NT2/D1 (cell line): ENCODE results near the gene ITGA2B.

Experiments used
- SUZ12 ChIP-seq: IDR thresholded peaks from 2 replicates; pipeline ENCODE4 v1.6.1; 2011; ENCODE audit not compliant: insufficient read length, insufficient read depth; ENCODE audit errors: extremely low read depth
- YY1 ChIP-seq: IDR thresholded peaks from 2 replicates; pipeline ENCODE4 v1.6.1; 2011; ENCODE audit not compliant: insufficient read length, insufficient read depth

GRCh38 chr17:44414394-44415155, 25.1 kb upstream of the ITGA2B start:
- no peak for TF ChIP-seq YY1
- TF ChIP-seq SUZ12 = no peak
